ENCODE measurements around the gene EXTL1.

DNA sequence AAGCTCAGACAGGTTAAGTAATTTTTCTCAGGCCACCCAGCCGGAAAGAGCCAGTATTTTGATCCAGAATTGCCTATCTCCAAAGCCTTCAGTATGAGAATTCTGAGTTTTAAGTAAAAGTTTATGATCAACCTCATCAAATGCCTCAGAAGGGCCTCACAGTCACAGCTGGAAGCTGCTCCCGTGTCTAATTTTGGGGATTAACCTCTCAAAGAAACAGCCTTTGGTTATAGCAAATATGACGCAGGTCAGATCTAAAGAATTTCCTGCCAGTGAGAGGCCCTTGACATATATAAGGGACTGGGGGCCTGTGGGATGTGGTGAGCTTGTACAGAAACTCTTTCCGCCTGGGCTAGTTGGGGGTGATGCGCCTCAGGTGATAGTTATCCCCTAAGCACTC, 2.3 kb downstream of the EXTL1 start:
- TF ChIP-seq CTCF (IDR thresholded peaks at IDR 0.05 in 2 of 3, conservative IDR thresholded peaks at IDR 0.05 in 1 of 3; ENCODE audit: borderline replicate concordance in 1 of 3, insufficient read depth in 1 of 3, low read depth in 2 of 3, low read length in 2 of 3) (no peak), ZNF274 (IDR thresholded peaks at IDR 0.05; ENCODE audit: low read depth, low read length) (no peak), EZH2 (IDR thresholded peaks at IDR 0.05) (no peak)
